ENCODE measurements around the gene ZXDC.

The ZXDC gene

GRCh38 chr3:126488886-126489569 lies 13.3 kb upstream of the ZXDC start:
- TF ChIP-seq CTCF (IDR thresholded peaks at IDR 0.05; ENCODE audit: low read depth, low read length) = no peak
- H3K4me3 ChIP-seq (ENCODE audit: low read depth, low read length) = no peak overlapping the region

DNA sequence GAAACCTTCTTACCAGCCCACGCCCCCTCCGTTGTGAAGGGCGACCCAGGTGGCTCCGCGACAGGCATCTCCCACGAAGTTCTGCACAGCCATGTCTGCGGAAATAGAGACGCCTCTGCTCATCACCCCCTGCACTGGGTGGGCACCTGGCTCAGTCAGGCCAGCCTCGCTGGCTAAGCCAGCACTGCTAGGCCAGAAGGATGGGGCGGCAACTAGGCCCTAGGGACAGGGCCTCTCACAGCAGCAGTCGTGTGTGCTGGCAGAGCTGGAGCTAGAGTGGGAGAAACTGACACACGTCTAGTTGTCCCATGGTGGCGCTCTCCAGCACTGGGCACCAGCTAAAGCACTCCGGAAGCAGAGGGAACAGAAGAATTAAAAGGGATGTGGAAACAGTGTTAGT lies 12.5 kb upstream of the ZXDC start:
- TF ChIP-seq CTCF (IDR thresholded peaks at IDR 0.05; ENCODE audit: low read depth, low read length) = 0 out of 2 replicates have a peak, but pooled peaks have one; percentile 5
- no peak overlapping the region for H3K4me3 ChIP-seq (ENCODE audit: low read depth, low read length)

DNA sequence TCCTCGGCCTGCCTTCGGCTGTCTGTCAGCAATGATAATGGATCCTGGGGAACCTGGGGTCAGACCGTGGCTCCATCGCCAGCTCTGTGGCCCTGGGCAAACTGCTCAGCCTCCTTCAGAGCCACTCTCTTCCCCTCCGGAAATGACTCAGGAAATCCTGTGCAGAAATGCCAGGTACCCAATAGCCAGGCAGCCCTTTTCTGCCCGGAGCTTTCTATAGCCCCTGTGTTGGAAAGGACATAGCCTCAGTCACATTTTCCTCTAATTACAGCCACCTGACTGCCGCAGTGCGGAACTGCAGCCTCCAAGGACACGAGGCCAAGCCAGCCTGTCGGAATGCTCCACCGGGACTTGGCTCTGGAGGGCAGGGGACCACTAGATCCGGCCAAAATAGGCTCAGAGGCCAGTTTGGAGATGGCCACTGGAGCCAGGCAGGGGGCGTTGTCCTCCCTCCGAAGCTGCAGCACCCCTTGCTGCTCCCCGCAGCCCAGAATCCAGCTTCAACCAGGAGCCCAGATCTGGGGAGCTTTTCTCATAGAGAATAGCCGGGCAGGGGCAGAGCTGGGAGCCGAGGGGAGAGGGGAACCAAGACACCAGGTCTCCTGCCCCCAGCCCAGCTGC lies 11.6 kb upstream of the ZXDC start:
- no peak overlapping the region for H3K4me3 ChIP-seq (ENCODE audit: low read depth, low read length)
- no peak for TF ChIP-seq CTCF (IDR thresholded peaks at IDR 0.05; ENCODE audit: low read depth, low read length)

DNA sequence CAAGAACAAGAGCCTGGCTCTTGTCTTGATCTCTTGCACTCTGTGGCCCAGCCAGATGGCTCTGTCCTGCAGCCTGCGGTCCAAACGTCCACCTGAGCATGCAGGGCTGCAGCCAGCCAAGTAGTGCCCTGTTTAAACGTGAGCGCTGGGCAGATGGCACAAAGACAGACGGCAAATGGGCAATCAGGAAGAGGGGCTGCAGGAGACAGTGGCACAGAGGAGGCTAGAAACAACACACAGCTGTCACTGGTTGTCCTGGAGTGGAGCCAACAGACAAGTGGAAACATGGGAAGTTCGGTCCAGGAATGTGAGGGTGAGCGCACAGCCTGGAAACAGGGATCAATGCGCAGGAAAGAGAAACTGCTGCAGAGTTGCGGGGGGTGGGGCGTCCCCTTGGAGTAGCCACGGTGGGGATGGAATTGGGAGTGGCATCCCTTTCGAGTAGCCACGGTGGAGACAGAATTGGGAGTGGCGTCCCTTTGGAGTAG lies 10.7 kb upstream of the ZXDC start:
- no peak overlapping the region for H3K4me3 ChIP-seq (ENCODE audit: low read depth, low read length)
- TF ChIP-seq CTCF (IDR thresholded peaks at IDR 0.05; ENCODE audit: low read depth, low read length) = no peak

DNA sequence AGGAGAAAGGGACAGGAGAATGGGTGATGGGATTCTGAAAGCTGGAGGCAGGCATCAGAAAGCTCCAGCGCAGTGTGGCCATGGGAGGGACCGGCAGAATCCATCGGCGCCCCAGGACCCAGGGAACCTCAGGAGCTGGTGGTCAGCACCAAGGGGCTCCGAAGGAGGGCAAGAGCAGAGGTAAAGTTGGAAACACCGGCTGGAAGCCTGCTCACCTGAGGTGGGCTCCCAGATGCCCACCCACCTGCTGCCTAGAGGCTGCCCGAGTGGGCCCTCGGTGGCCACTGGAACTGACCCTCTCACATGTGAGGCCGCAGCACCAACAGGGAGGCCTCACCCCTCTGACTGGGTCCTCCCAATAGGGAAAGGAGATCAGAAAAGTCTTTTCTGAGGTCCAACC lies 10.3 kb upstream of the ZXDC start:
- no peak for TF ChIP-seq CTCF (IDR thresholded peaks at IDR 0.05; ENCODE audit: low read depth, low read length)
- no peak overlapping the region for H3K4me3 ChIP-seq (ENCODE audit: low read depth, low read length)

DNA sequence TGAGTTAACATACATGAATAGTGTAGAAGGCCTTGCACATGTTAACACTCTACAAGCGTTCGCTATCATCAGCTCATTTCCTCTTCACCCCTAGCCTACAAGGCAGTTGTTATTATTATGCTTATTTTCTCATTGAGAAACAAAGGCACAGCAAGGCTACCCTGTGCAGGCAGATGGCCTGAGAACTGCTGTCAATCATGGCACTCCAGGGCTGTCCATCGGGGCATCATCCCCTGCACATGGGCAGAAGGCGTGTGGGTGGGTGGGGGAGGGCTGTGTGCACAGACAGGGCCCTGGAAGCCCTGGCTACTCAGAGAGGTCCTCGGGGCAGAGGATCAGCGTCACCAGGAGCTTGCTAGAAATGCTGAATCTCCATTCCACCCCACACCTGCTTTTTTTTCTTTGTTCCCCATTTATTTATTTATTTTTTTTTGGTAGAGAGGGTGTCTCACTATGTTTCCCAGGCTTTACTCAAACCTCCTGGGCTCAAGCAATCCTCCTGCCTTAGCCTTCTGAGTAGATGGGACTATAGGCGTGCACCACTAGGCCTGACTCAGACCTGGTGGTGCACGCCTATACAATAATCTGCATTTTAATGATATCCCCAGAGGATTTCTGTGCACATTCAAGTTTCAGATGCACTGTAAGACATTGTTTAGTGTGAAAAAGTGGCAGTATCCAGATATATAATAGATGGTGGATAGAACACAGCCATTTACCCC lies 9.6 kb upstream of the ZXDC start:
- no peak overlapping the region for H3K4me3 ChIP-seq (ENCODE audit: low read depth, low read length)
- TF ChIP-seq CTCF (IDR thresholded peaks at IDR 0.05; ENCODE audit: low read depth, low read length) = no peak

GRCh38 chr3:126484662-126485061 lies 9.0 kb upstream of the ZXDC start:
- TF ChIP-seq CTCF (IDR thresholded peaks at IDR 0.05; ENCODE audit: low read depth, low read length) = no peak
- H3K4me3 ChIP-seq (ENCODE audit: low read depth, low read length) = no peak overlapping the region

All from WI38 (cell line).